Liver (tissue), 9 donors: ENCODE results near the gene ZNF618. TPM values are rescaled to one million over a fixed set of nuclear protein-coding genes. Genes with fewer than 3 reads are reported as not detected.

Source experiments
- DNase-seq: peaks from one replicate; pipeline ENCODE4 v3.0.0-alpha.2; 2017; ENCODE audit warnings: low spot score
- H3K27ac ChIP-seq, 2 donors: one replicate each; pipeline ENCODE4 v1.7.0; 2013; ENCODE audit warnings: inconsistent platforms in 2 of 2, low read length in 2 of 2, control low read depth in 1 of 2, low read depth in 1 of 2, mild to moderate bottlenecking in 1 of 2
- H3K27me3 ChIP-seq, 4 donors: one replicate each; pipeline versions ENCODE4 v1.6.1 to v1.7.0; 2013; ENCODE audit warnings: low read length in 3 of 4, inconsistent platforms in 1 of 4, mild to moderate bottlenecking in 1 of 4, moderate library complexity in 1 of 4; ENCODE audit not compliant: control insufficient read depth in 4 of 4, insufficient read depth in 4 of 4
- H3K36me3 ChIP-seq, 4 donors: one replicate each; pipeline versions ENCODE4 v1.6.1 to v1.7.0; 2013; ENCODE audit warnings: low read length in 3 of 4, mild to moderate bottlenecking in 3 of 4, low read depth in 1 of 4, moderate library complexity in 1 of 4; ENCODE audit not compliant: control insufficient read depth in 4 of 4, insufficient read depth in 3 of 4
- H3K4me1 ChIP-seq, 4 donors: one replicate each; pipeline versions ENCODE4 v1.6.1 to v1.7.0; 2013; ENCODE audit warnings: low read length in 3 of 4, mild to moderate bottlenecking in 3 of 4, moderate library complexity in 1 of 4; ENCODE audit not compliant: control insufficient read depth in 4 of 4, insufficient read depth in 4 of 4
- H3K4me3 ChIP-seq, 3 donors: one replicate each; pipeline versions ENCODE4 v1.6.1 to v1.7.0; 2013; ENCODE audit warnings: low read length in 3 of 3, control low read depth in 1 of 3, low read depth in 1 of 3, mild to moderate bottlenecking in 1 of 3
- H3K9ac ChIP-seq, 2 donors: one replicate each; pipeline ENCODE4 v1.7.0; 2013; ENCODE audit warnings: low read length in 2 of 2, mild to moderate bottlenecking in 2 of 2, moderate library complexity in 2 of 2, control low read depth in 1 of 2, low read depth in 1 of 2
- H3K9me3 ChIP-seq, 4 donors: one replicate each; pipeline versions ENCODE4 v1.6.1 to v1.7.0; 2013; ENCODE audit warnings: low read length in 3 of 4; ENCODE audit not compliant: control insufficient read depth in 4 of 4
- ATF3 ChIP-seq: IDR thresholded peaks from 2 replicates; pipeline ENCODE4 v1.6.1; 2016; ENCODE audit warnings: antibody characterized with exemption
- EGR1 ChIP-seq, 2 donors: IDR thresholded peaks; 2 replicates each; pipeline ENCODE4 v1.6.1; 2016 to 2018; ENCODE audit warnings: antibody characterized with exemption in 2 of 2, low read depth in 2 of 2
- FOXA1 ChIP-seq: IDR thresholded peaks from 2 replicates; pipeline ENCODE4 v1.6.1; 2016; ENCODE audit warnings: antibody characterized with exemption
- FOXA2 ChIP-seq: IDR thresholded peaks from 2 replicates; pipeline ENCODE4 v1.6.1; 2016; ENCODE audit warnings: antibody characterized with exemption
- GABPA ChIP-seq, 2 donors: IDR thresholded peaks in 1 of 2; conservative IDR thresholded peaks in 1 of 2; 2 replicates each; pipeline ENCODE4 v1.6.1; 2016; ENCODE audit warnings: antibody characterized with exemption in 2 of 2, mild to moderate bottlenecking in 1 of 2, moderate library complexity in 1 of 2
- HNF4A ChIP-seq, 2 donors: conservative IDR thresholded peaks; 2 replicates each; pipeline ENCODE4 v1.6.1; 2016; ENCODE audit warnings: antibody characterized with exemption in 2 of 2, mild to moderate bottlenecking in 2 of 2
- HNF4G ChIP-seq: IDR thresholded peaks from 2 replicates; pipeline ENCODE4 v1.6.1; 2016; ENCODE audit warnings: antibody characterized with exemption
- JUND ChIP-seq, 2 donors: IDR thresholded peaks; 2 replicates each; pipeline ENCODE4 v1.6.1; 2016; ENCODE audit warnings: antibody characterized with exemption in 2 of 2
- NR2F2 ChIP-seq: IDR thresholded peaks from 2 replicates; pipeline ENCODE4 v1.6.1; 2016; ENCODE audit warnings: antibody characterized with exemption
- RAD21 ChIP-seq, 2 donors: IDR thresholded peaks; 2 replicates each; pipeline ENCODE4 v1.6.1; 2016; ENCODE audit warnings: antibody characterized with exemption in 2 of 2, mild to moderate bottlenecking in 2 of 2
- REST ChIP-seq: IDR thresholded peaks from 2 replicates; pipeline ENCODE4 v1.6.1; 2016; ENCODE audit warnings: antibody characterized with exemption, mild to moderate bottlenecking
- RXRA ChIP-seq, 2 donors: IDR thresholded peaks; 2 replicates each; pipeline ENCODE4 v1.6.1; 2017 to 2018; ENCODE audit warnings: antibody characterized with exemption in 2 of 2, mild to moderate bottlenecking in 1 of 2
- SP1 ChIP-seq: IDR thresholded peaks from 2 replicates; pipeline ENCODE4 v1.6.1; 2018; ENCODE audit warnings: antibody characterized with exemption, mild to moderate bottlenecking
- TAF1 ChIP-seq: conservative IDR thresholded peaks from 2 replicates; pipeline ENCODE4 v1.6.1; 2016; ENCODE audit warnings: antibody characterized with exemption, mild to moderate bottlenecking
- YY1 ChIP-seq: IDR thresholded peaks from 2 replicates; pipeline ENCODE4 v1.6.1; 2016; ENCODE audit warnings: antibody characterized with exemption, mild to moderate bottlenecking
- WGBS: extraction: QIAGEN DNeasy Blood & Tissue Kit; methylation state at CpG from one replicate; pipeline ENCODE4 v1.1.7; 2013; 5-methylcytosine and 5-hydroxymethylcytosine counted together
- polyA plus RNA-seq, 2 donors: library from polyadenylated mRNA; stranded (reverse) in 1 of 2; unstranded in 1 of 2; fragments of 200-250 nt in 1 of 2; fragments of >200 nt in 1 of 2; fragmentation: Nextera tagmentation in 1 of 2; extraction: Ambion mirVana in 1 of 2; gene quantifications; one replicate each; pipeline versions ENCODE4 v1.2.1 to v1.2.3, GENCODE V29; 2013 to 2015
- total RNA-seq, 2 donors: library from RNA; depleted of rRNA; stranded (reverse); fragments of >200 nt; gene quantifications; one replicate each; pipeline ENCODE4 v1.2.3, GENCODE V29; 2014
- TF ChIP-seq, protein P1 (sequence below): IDR thresholded peaks from 2 replicates; pipeline ENCODE4 v1.6.1; 2016; ENCODE audit warnings: antibody characterized with exemption
- TF ChIP-seq, protein P2 (sequence below): fragments of 150-350 bp; IDR thresholded peaks from 2 replicates; pipeline ENCODE4 v1.5.1; 2017; ENCODE audit warnings: improper control_type of control experiment, low read depth, low read length; ENCODE audit not compliant: missing input control
- TF ChIP-seq, protein P3 (sequence below): IDR thresholded peaks from 2 replicates; pipeline ENCODE4 v1.6.1; 2016; ENCODE audit warnings: antibody characterized with exemption
- donor health status: healthy.
- donor health status: healthy.
- donor health status: healthy.
- donor health status: healthy.
- donor health status: healthy.

ZNF618 gene
- total and polyA plus RNA-seq, 4 donors: 2.2 to 6.5 (median 3.7) TPM

GRCh38 chr9:114015607-114016006, 139.5 kb downstream of the ZNF618 start:
- 28% methylated on average over 2 of the region's 2 CpGs for WGBS
- Histone ChIP-seq H3K9ac (no peak overlapping the region), H3K4me1 (peaks cover 2 to 11% (median 7%) of the 10 kb centered on the region in 4 donors), H3K4me3 (no peak overlapping the region), H3K27me3 (no peaks in the 10 kb centered on the region), H3K36me3 (peaks cover 13 to 41% (median 17%) of the 10 kb centered on the region in 4 donors), H3K27ac (no peak overlapping the region), H3K9me3 (no peaks in the 10 kb centered on the region)
- DNase-seq: peak; percentile 30
- peak; percentile 30 to 51 for TF ChIP-seq JUND (IDR thresholded peaks at IDR 0.05)
- TF ChIP-seq, protein P1, sequence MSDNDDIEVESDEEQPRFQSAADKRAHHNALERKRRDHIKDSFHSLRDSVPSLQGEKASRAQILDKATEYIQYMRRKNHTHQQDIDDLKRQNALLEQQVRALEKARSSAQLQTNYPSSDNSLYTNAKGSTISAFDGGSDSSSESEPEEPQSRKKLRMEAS: peak; percentile 68
- TF ChIP-seq, protein P2, sequence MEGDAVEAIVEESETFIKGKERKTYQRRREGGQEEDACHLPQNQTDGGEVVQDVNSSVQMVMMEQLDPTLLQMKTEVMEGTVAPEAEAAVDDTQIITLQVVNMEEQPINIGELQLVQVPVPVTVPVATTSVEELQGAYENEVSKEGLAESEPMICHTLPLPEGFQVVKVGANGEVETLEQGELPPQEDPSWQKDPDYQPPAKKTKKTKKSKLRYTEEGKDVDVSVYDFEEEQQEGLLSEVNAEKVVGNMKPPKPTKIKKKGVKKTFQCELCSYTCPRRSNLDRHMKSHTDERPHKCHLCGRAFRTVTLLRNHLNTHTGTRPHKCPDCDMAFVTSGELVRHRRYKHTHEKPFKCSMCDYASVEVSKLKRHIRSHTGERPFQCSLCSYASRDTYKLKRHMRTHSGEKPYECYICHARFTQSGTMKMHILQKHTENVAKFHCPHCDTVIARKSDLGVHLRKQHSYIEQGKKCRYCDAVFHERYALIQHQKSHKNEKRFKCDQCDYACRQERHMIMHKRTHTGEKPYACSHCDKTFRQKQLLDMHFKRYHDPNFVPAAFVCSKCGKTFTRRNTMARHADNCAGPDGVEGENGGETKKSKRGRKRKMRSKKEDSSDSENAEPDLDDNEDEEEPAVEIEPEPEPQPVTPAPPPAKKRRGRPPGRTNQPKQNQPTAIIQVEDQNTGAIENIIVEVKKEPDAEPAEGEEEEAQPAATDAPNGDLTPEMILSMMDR: no peak
- TF ChIP-seq TAF1: peak; percentile 19
- peak; percentile 54 for TF ChIP-seq FOXA2
- peak; percentile 94 to 96 for TF ChIP-seq HNF4A (conservative IDR thresholded peaks at IDR 0.05)
- TF ChIP-seq NR2F2: no peak
- peak; percentile 32 for TF ChIP-seq FOXA1
- peak; percentile 83 for TF ChIP-seq YY1
- TF ChIP-seq, protein P3, sequence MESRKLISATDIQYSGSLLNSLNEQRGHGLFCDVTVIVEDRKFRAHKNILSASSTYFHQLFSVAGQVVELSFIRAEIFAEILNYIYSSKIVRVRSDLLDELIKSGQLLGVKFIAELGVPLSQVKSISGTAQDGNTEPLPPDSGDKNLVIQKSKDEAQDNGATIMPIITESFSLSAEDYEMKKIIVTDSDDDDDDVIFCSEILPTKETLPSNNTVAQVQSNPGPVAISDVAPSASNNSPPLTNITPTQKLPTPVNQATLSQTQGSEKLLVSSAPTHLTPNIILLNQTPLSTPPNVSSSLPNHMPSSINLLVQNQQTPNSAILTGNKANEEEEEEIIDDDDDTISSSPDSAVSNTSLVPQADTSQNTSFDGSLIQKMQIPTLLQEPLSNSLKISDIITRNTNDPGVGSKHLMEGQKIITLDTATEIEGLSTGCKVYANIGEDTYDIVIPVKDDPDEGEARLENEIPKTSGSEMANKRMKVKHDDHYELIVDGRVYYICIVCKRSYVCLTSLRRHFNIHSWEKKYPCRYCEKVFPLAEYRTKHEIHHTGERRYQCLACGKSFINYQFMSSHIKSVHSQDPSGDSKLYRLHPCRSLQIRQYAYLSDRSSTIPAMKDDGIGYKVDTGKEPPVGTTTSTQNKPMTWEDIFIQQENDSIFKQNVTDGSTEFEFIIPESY: peak; percentile 59
- no peak for TF ChIP-seq ATF3
- no peak for TF ChIP-seq GABPA (IDR thresholded peaks at IDR 0.05 in 1 of 2, conservative IDR thresholded peaks at IDR 0.05 in 1 of 2)
- no peak for TF ChIP-seq EGR1 (IDR thresholded peaks at IDR 0.05; ENCODE audit: low read depth in 2 of 2)
- peak; percentile 68 for TF ChIP-seq SP1
- TF ChIP-seq REST: peak; percentile 22
- peak; percentile 38 to 45 for TF ChIP-seq RAD21 (IDR thresholded peaks at IDR 0.05)
- TF ChIP-seq RXRA (IDR thresholded peaks at IDR 0.05): peak; percentile 49 to 63
- TF ChIP-seq HNF4G: peak; percentile 94
